IPS DF 6.9 (cell line): ENCODE results near the gene NDUFAF4.
A peak's percentile ranks its signal among the peaks of the same experiment; 100 is the strongest.
"Not testable (repeated sequence)": the region's sequence is repeated elsewhere in the genome, so short reads cannot be mapped to it uniquely, and the experiment has no call there.

Experiments used
- DNase-seq: peaks from one replicate; pipeline ENCODE4 v3.0.0-alpha.2; 2013; ENCODE audit warnings: low read depth, low spot score
- H3K27ac ChIP-seq: one replicate; pipeline ENCODE4 v1.5.1; 2013; ENCODE audit warnings: low read length, control low read depth
- H3K27me3 ChIP-seq: 2 replicates; pipeline ENCODE4 v1.6.1; 2013; ENCODE audit warnings: mild to moderate bottlenecking, low read length; ENCODE audit not compliant: control insufficient read depth, insufficient read depth
- H3K36me3 ChIP-seq: 2 replicates; pipeline ENCODE4 v1.6.1; 2013; ENCODE audit warnings: low read length; ENCODE audit not compliant: control insufficient read depth, insufficient read depth
- H3K4me1 ChIP-seq: 2 replicates; pipeline ENCODE4 v1.6.1; 2013; ENCODE audit warnings: low read length; ENCODE audit not compliant: control insufficient read depth, insufficient read depth
- H3K4me3 ChIP-seq: 2 replicates; pipeline ENCODE4 v1.5.1; 2013; ENCODE audit warnings: mild to moderate bottlenecking, low read length
- H3K9me3 ChIP-seq: 2 replicates; pipeline ENCODE4 v1.6.1; 2013; ENCODE audit warnings: low read length, inconsistent platforms; ENCODE audit not compliant: control insufficient read depth, insufficient read depth
- WGBS: extraction: QIAGEN DNeasy Blood & Tissue Kit; methylation state at CpG from one replicate; pipeline ENCODE4 v1.1.7; 2013; ENCODE audit warnings: mixed read lengths, missing lambda C conversion rate; ENCODE audit not compliant: insufficient read length, insufficient coverage; 5-methylcytosine and 5-hydroxymethylcytosine counted together

Gene NDUFAF4

GRCh38 chr6:96899451-96899998 is 1.8 kb upstream of the NDUFAF4 start:
- Histone ChIP-seq H3K9me3 (no peaks in the 10 kb centered on the region), H3K27ac (no peak overlapping the region), H3K36me3 (peaks cover 2% of the 10 kb centered on the region; the same call in 1 of the 2 replicates), H3K4me3 (no peak overlapping the region), H3K27me3 (no peaks in the 10 kb centered on the region), H3K4me1 (no peaks in the 10 kb centered on the region)
- no peak for DNase-seq
- no CpG with 5 or more reads among the region's 2 CpGs for WGBS

GRCh38 chr6:96899019-96899418 is 1.3 kb upstream of the NDUFAF4 start:
- Histone ChIP-seq H3K4me3 (no peak overlapping the region), H3K9me3 (no peaks in the 10 kb centered on the region), H3K27ac (no peak overlapping the region), H3K4me1 (no peaks in the 10 kb centered on the region), H3K36me3 (peaks cover 5% of the 10 kb centered on the region; the same call in 1 of the 2 replicates), H3K27me3 (no peaks in the 10 kb centered on the region)
- DNase-seq = no peak
- WGBS = no CpG with 5 or more reads among the region's 3 CpGs

GRCh38 chr6:96898241-96898851 is 655 bp upstream of the NDUFAF4 start:
- Histone ChIP-seq H3K4me3 (peak overlapping the region; percentile 97; the same call in 1 of the 2 replicates), H3K4me1 (no peaks in the 10 kb centered on the region), H3K9me3 (no peaks in the 10 kb centered on the region), H3K27ac (no peak overlapping the region), H3K36me3 (peaks cover 5% of the 10 kb centered on the region; the same call in 1 of the 2 replicates), H3K27me3 (no peaks in the 10 kb centered on the region)
- DNase-seq = no peak
- WGBS = no CpG with 5 or more reads among the region's 10 CpGs

- Histone ChIP-seq H3K27me3 (no peaks in the 10 kb centered on the region), H3K4me3 (no peak overlapping the region), H3K4me1 (no peaks in the 10 kb centered on the region), H3K9me3 (no peaks in the 10 kb centered on the region), H3K27ac (no peak overlapping the region), H3K36me3 (peaks cover 8% of the 10 kb centered on the region; the same call in 1 of the 2 replicates)
- DNase-seq = no peak
- WGBS = no CpG with 5 or more reads among the region's 1 CpG
Observed at GRCh38 chr6:96889146-96889545, 8.5 kb downstream of the NDUFAF4 start.

- Histone ChIP-seq H3K27ac (no peak overlapping the region), H3K36me3 (peaks cover 7% of the 10 kb centered on the region; the same call in 1 of the 2 replicates), H3K4me1 (no peaks in the 10 kb centered on the region), H3K4me3 (no peak overlapping the region), H3K27me3 (no peaks in the 10 kb centered on the region), H3K9me3 (no peaks in the 10 kb centered on the region)
- no CpG with 5 or more reads among the region's 5 CpGs for WGBS
- DNase-seq = no peak
Observed at GRCh38 chr6:96888745-96889144, 8.9 kb downstream of the NDUFAF4 start.

- no peak for DNase-seq
- Histone ChIP-seq H3K4me1 (no peaks in the 10 kb centered on the region), H3K4me3 (no peak overlapping the region), H3K9me3 (no peaks in the 10 kb centered on the region), H3K27ac (no peak overlapping the region), H3K27me3 (no peaks in the 10 kb centered on the region), H3K36me3 (peaks cover 3% of the 10 kb centered on the region; the same call in 1 of the 2 replicates)
- WGBS = no CpG with 5 or more reads among the region's 1 CpG
Observed at GRCh38 chr6:96886519-96886918, 11.2 kb downstream of the NDUFAF4 start.

- H3K27me3 ChIP-seq, H3K4me3 ChIP-seq, H3K27ac ChIP-seq, DNase-seq, H3K9me3 ChIP-seq, H3K4me1 ChIP-seq, H3K36me3 ChIP-seq: not testable (repeated sequence)
- no CpG with 5 or more reads among the region's 5 CpGs for WGBS
Observed at GRCh38 chr6:96885187-96885631, 12.5 kb downstream of the NDUFAF4 start.

- no peak for DNase-seq
- no peak overlapping the region for H3K27ac ChIP-seq
- H3K27me3 ChIP-seq = no peaks in the 10 kb centered on the region
Observed at GRCh38 chr6:96878143-96878542, 19.5 kb downstream of the NDUFAF4 start.

GRCh38 chr6:96876886-96877545 is 20.7 kb downstream of the NDUFAF4 start:
- Histone ChIP-seq H3K27ac (no peak overlapping the region), H3K4me3 (no peak overlapping the region), H3K27me3 (no peaks in the 10 kb centered on the region), H3K9me3 (no peaks in the 10 kb centered on the region), H3K4me1 (no peaks in the 10 kb centered on the region; the same call in 1 of the 2 replicates), H3K36me3 (no peaks in the 10 kb centered on the region)
- no CpG with 5 or more reads among the region's 9 CpGs for WGBS
- no peak for DNase-seq

More at GRCh38 chr6:96878143-96878542, 19.5 kb downstream of the NDUFAF4 start:
- no peaks in the 10 kb centered on the region; the same call in 1 of the 2 replicates for H3K4me1 ChIP-seq
- H3K9me3 ChIP-seq = no peaks in the 10 kb centered on the region
- no peaks in the 10 kb centered on the region for H3K36me3 ChIP-seq
- no peak overlapping the region for H3K4me3 ChIP-seq

- H3K4me1 ChIP-seq = no peaks in the 10 kb centered on the region; the same call in 1 of the 2 replicates
- no peak for DNase-seq
- H3K27me3 ChIP-seq = no peaks in the 10 kb centered on the region
- no peaks in the 10 kb centered on the region for H3K36me3 ChIP-seq
- no CpG with 5 or more reads among the region's 1 CpG for WGBS
- H3K9me3 ChIP-seq = no peaks in the 10 kb centered on the region
- no peak overlapping the region for H3K4me3 ChIP-seq
- H3K27ac ChIP-seq = no peak overlapping the region
Observed at GRCh38 chr6:96872976-96873375, 24.7 kb downstream of the NDUFAF4 start.
